CD8-positive, alpha-beta memory T cell (primary cell): ENCODE results near the gene BTBD2. TPM values are rescaled to one million over a fixed set of nuclear protein-coding genes. Genes with fewer than 3 reads are reported as not detected.
A peak's percentile ranks its signal among the peaks of the same experiment; 100 is the strongest.

Experiments
- CTCF ChIA-PET: fragments of 350-600 bp; sonication (Branson Sonifier 250); formaldehyde crosslinking; loops from one replicate; lab custom pipeline; 2021; ENCODE audit warnings: antibody characterized with exemption; lab: Charles Lee
- POLR2A ChIA-PET: fragments of 350-600 bp; sonication (Branson Sonifier 250); formaldehyde crosslinking; loops from one replicate; lab custom pipeline; 2021; ENCODE audit warnings: antibody characterized with exemption; lab: Charles Lee
- DNase-seq, 5 donors: peaks; one replicate each; pipeline versions ENCODE4 v3.0.0 to v3.0.0-alpha.2; 2020 to 2022; ENCODE audit warnings: mixed read lengths in 1 of 5
- H3K27ac ChIP-seq: one replicate; pipeline ENCODE4 v1.7.0; 2013; ENCODE audit warnings: low read depth, mild to moderate bottlenecking, low read length, moderate library complexity
- H3K27me3 ChIP-seq: 2 replicates; pipeline ENCODE4 v1.7.0; 2013; ENCODE audit warnings: low read length, mild to moderate bottlenecking; ENCODE audit not compliant: insufficient read depth, poor library complexity, severe bottlenecking
- H3K36me3 ChIP-seq: 2 replicates; pipeline ENCODE4 v1.7.0; 2013; ENCODE audit warnings: mild to moderate bottlenecking, low read length, moderate library complexity; ENCODE audit not compliant: insufficient read depth
- H3K4me1 ChIP-seq: 2 replicates; pipeline ENCODE4 v1.7.0; 2013; ENCODE audit warnings: mild to moderate bottlenecking, low read length, moderate library complexity; ENCODE audit not compliant: insufficient read depth
- H3K4me3 ChIP-seq: 2 replicates; pipeline ENCODE4 v1.7.0; 2013; ENCODE audit warnings: mild to moderate bottlenecking, low read length
- H3K9me3 ChIP-seq: 2 replicates; pipeline ENCODE4 v1.7.0; 2013; ENCODE audit warnings: mild to moderate bottlenecking, low read length
- H3K27ac Mint-ChIP-seq, 8 donors: one replicate each; pipeline ENCODE4 v1.8.0; 2020 to 2021; ENCODE audit warnings: mixed read lengths in 8 of 8, mild to moderate bottlenecking in 6 of 8, inconsistent platforms in 3 of 8, moderate library complexity in 3 of 8
- H3K27me3 Mint-ChIP-seq, 2 donors: one replicate each; pipeline ENCODE4 v1.8.0; 2020 to 2021; ENCODE audit warnings: mixed read lengths in 2 of 2, mild to moderate bottlenecking in 1 of 2, moderate library complexity in 1 of 2
- H3K36me3 Mint-ChIP-seq, 3 donors: one replicate each; pipeline ENCODE4 v1.8.0; 2020 to 2021; ENCODE audit warnings: mixed read lengths in 3 of 3, inconsistent platforms in 1 of 3, mild to moderate bottlenecking in 1 of 3
- H3K4me1 Mint-ChIP-seq, 3 donors: one replicate each; pipeline ENCODE4 v1.8.0; 2020 to 2021; ENCODE audit warnings: mixed read lengths in 3 of 3, inconsistent platforms in 1 of 3, mild to moderate bottlenecking in 1 of 3
- H3K4me3 Mint-ChIP-seq, 7 donors: one replicate each; pipeline ENCODE4 v1.8.0; 2020 to 2021; ENCODE audit warnings: mixed read lengths in 7 of 7, mild to moderate bottlenecking in 6 of 7, moderate library complexity in 4 of 7, inconsistent platforms in 2 of 7
- H3K9me3 Mint-ChIP-seq, 5 donors: one replicate each; pipeline ENCODE4 v1.8.0; 2020 to 2022; ENCODE audit warnings: mixed read lengths in 5 of 5, mild to moderate bottlenecking in 3 of 5, moderate library complexity in 2 of 5, inconsistent platforms in 1 of 5
- polyA plus RNA-seq: library from polyadenylated mRNA; unstranded; fragments of 300-500 nt; fragmentation: Illumina TruSeq; gene quantifications from one replicate; pipeline ENCODE4 v1.2.3, GENCODE V29; 2021
- total RNA-seq, 2 experiments: library from RNA; stranded (reverse); gene quantifications; one replicate each; pipeline ENCODE4 v1.2.3, GENCODE V29; 2021

BTBD2 gene
- total and polyA plus RNA-seq, 3 experiments from 2014 or later, result 5.3 to 22.5 (median 18.6) TPM

GRCh38 chr19:2040647-2041432 is 25.3 kb upstream of the BTBD2 start:
- Histone ChIP-seq H3K4me3 (peak overlapping the region; percentile 65), H3K27me3 (no peaks in the 10 kb centered on the region), H3K36me3 (peaks cover 26% of the 10 kb centered on the region), H3K9me3 (no peaks in the 10 kb centered on the region), H3K27ac (peak overlapping the region; percentile 94), H3K4me1 (peaks cover 45% of the 10 kb centered on the region)
- H3K4me3 Mint-ChIP-seq, result peak overlapping the region in 4 of 7 donors; percentile 38 to 71 (median 62)
- H3K27me3 Mint-ChIP-seq, result peaks cover 0 to 2% of the 10 kb centered on the region in 2 donors
- peak overlapping the region; percentile 75 to 96 (median 92) for H3K27ac Mint-ChIP-seq
- DNase-seq, result no peak
- H3K4me1 Mint-ChIP-seq, result peaks cover 11 to 35% (median 13%) of the 10 kb centered on the region in 3 donors
- peaks cover 0 to 2% (median 0%) of the 10 kb centered on the region in 5 donors for H3K9me3 Mint-ChIP-seq
- ChIA-PET POLR2A (interaction anchor here (1.0 to 2.4 kb wide), 3 partner anchors 9 to 20 kb away, joined by 3 to 17 read pairs (median 9); partner anchors contain the start of gene MKNK2), CTCF (interaction anchor here (1.4 to 3.7 kb wide), 3 partner anchors 11 to 26 kb away, joined by 4 to 19 read pairs (median 4); partner anchors contain the start of gene MKNK2)
- H3K36me3 Mint-ChIP-seq, result peaks cover 0 to 52% (median 0%) of the 10 kb centered on the region in 3 donors

DNA sequence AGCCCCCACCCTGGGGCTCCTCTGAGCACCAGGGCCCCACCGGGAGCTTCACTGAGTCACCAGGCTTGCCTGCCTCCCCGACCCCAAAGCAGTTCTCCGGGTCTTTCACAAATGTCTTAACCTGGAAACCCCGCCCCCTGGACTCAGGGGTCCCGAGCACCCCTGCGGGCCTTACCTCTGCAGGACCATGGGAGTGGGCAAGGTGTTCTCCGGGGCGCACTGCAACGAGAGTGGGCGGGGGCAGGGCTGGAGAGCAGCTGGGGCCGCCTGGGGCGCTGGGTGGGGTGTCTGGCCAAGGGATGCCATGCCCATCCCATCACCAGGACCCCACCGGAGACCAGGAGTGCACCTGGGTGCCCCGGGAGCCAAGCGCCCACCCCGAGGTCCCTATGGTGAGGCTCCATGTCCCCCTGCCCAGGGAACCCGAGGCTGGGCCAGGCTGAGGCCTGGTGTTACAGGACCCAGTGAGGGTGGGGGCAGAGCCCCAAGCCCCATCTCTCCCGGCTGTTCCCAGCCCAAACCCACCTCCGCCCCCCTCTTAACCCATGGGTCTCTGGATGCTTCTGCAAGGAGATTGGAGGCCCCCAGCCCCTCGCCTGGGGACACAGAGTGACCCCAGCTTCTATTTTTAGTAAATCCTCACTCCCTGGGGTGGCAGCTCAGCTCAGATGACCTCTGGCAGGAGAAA is 24.6 kb upstream of the BTBD2 start:
- DNase-seq, result no peak
- H3K27ac Mint-ChIP-seq, result peak overlapping the region in 5 of 8 donors; percentile 35 to 96 (median 75)
- peaks cover 0 to 2% of the 10 kb centered on the region in 2 donors for H3K27me3 Mint-ChIP-seq
- peaks cover 0 to 2% (median 0%) of the 10 kb centered on the region in 5 donors for H3K9me3 Mint-ChIP-seq
- Histone ChIP-seq H3K27ac (peak overlapping the region; percentile 94), H3K4me1 (peaks cover 44% of the 10 kb centered on the region), H3K27me3 (no peaks in the 10 kb centered on the region), H3K36me3 (peaks cover 24% of the 10 kb centered on the region), H3K4me3 (no peak overlapping the region), H3K9me3 (no peaks in the 10 kb centered on the region)
- H3K4me1 Mint-ChIP-seq, result peaks cover 12 to 36% (median 15%) of the 10 kb centered on the region in 3 donors
- H3K4me3 Mint-ChIP-seq, result peak overlapping the region in 1 of 7 donors; percentile 66
- H3K36me3 Mint-ChIP-seq, result peaks cover 0 to 47% (median 0%) of the 10 kb centered on the region in 3 donors
- ChIA-PET CTCF (interaction anchor here (1.4 to 3.7 kb wide), 3 partner anchors 12 to 27 kb away, joined by 4 to 19 read pairs (median 4); partner anchors contain the start of gene MKNK2), POLR2A (no interaction called here)

DNA sequence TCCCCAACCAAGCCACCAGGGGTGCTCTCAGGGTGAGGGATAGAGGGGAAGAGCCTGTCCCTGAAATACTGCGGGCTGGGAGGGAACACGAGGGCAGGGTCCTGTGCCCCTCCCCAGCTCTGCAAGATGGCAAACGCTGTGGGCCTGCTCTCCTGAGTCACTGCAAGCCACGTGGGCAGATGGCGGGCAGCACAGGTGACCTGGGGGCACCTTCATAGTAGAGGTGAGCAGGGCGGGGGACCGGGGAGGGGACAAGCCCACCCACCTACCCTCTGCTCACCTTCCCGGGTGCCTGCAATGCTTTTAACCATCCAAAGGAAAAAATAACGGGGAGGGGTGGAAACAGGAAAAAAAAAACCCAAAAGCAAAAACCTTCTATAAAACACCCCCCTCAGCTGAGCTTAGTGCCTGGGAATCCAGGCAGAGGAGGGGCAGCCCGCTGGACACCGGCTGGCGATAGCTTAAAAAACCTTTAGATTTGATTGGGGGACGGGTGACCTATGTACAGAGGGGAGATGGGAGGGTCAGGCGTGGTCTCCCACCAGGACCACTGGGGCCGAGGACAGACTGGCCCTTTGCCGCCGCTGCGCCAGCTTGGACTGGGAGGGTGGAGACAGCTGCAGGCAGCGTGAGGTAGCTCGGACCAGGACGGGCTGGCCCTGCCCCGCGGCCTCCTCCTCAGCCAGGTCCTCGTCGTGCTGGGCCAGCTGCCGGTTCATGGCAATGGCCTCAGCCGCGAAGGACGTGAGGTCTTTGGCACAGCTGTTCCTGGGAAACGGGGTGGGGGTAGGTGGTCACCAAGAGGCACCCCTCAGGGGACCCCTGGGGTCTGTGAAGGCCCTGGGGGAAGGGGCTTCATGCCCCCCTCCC is 23.8 kb upstream of the BTBD2 start:
- H3K4me3 Mint-ChIP-seq, result peak overlapping the region in 1 of 7 donors; percentile 65
- peaks cover 0 to 2% of the 10 kb centered on the region in 2 donors for H3K27me3 Mint-ChIP-seq
- H3K9me3 Mint-ChIP-seq, result peaks cover 0 to 2% (median 0%) of the 10 kb centered on the region in 5 donors
- peaks cover 0 to 42% (median 0%) of the 10 kb centered on the region in 3 donors for H3K36me3 Mint-ChIP-seq
- H3K27me3 ChIP-seq, result no peaks in the 10 kb centered on the region
- DNase-seq, result peak in 1 of 5 donors; percentile 48
- no peaks in the 10 kb centered on the region for H3K9me3 ChIP-seq
- H3K4me3 ChIP-seq, result no peak overlapping the region
- peaks cover 12 to 35% (median 12%) of the 10 kb centered on the region in 3 donors for H3K4me1 Mint-ChIP-seq
- no peak overlapping the region for H3K27ac ChIP-seq
- H3K36me3 ChIP-seq, result peaks cover 24% of the 10 kb centered on the region
- ChIA-PET CTCF (interaction anchor here (0.8 to 1.7 kb wide), 2 partner anchors 20 to 31 kb away, joined by 3 to 4 read pairs; no protein-coding TSS in a partner anchor), POLR2A (interaction anchor here (0.5 kb wide), 1 partner anchor 9 kb away, joined by 7 read pairs; no protein-coding TSS in a partner anchor)
- peaks cover 40% of the 10 kb centered on the region for H3K4me1 ChIP-seq
- peak overlapping the region; percentile 45 to 94 (median 80) for H3K27ac Mint-ChIP-seq

DNA sequence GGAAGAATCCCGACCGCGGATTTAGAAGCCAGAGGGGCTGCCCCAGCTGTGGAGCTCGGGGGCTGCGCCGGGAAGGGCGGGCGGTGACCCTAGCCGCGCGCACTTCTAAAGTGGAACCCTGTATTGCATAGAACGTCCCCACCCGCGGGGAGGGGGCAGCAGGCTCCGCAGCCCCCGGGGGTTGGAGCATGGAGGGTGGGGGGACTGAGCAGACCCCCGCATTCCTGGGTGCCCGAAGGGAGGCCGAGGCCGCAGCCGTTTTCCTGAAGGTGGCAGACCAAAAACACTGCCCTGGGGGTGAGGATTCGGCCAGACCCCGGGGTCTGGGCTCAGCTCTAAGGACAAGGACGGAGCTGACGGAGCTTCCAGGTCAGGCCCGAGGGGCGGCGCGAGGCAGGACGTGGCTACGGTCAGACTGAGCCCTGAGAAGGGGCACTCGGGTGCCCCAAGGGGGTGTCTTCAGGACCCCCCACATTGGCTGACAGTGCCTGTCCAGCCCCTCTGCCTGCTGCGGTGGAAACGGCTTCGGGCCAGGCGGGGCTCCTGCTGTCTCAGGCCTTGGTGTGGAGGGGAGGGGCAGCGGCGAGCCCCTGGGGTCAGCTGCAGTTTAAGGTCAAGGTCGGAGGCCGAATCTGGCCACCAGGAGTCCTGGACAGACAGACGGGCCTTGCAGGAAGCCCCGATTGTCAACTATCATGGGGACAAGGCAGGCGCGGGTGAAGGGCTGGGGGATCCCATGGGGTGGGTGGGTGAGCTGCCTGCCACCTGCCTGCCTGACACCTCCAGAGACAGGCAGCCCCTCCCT is 23.0 kb upstream of the BTBD2 start:
- Histone ChIP-seq H3K9me3 (no peaks in the 10 kb centered on the region), H3K36me3 (peaks cover 23% of the 10 kb centered on the region), H3K27me3 (no peaks in the 10 kb centered on the region), H3K4me1 (peaks cover 39% of the 10 kb centered on the region), H3K4me3 (no peak overlapping the region), H3K27ac (no peak overlapping the region)
- peaks cover 7 to 29% (median 10%) of the 10 kb centered on the region in 3 donors for H3K4me1 Mint-ChIP-seq
- no peak overlapping the region for H3K4me3 Mint-ChIP-seq
- peaks cover 0 to 37% (median 0%) of the 10 kb centered on the region in 3 donors for H3K36me3 Mint-ChIP-seq
- peak overlapping the region in 1 of 8 donors; percentile 79 for H3K27ac Mint-ChIP-seq
- DNase-seq, result peak in 1 of 5 donors; percentile 42
- H3K27me3 Mint-ChIP-seq, result no peaks in the 10 kb centered on the region
- peaks cover 0 to 2% (median 0%) of the 10 kb centered on the region in 5 donors for H3K9me3 Mint-ChIP-seq
- POLR2A ChIA-PET, result interaction anchor here (0.5 kb wide), 1 partner anchor 10 kb away, joined by 7 read pairs; no protein-coding TSS in a partner anchor
- CTCF ChIA-PET, result interaction anchor here (0.8 kb wide), 1 partner anchor 31 kb away, joined by 3 read pairs; no protein-coding TSS in a partner anchor

DNA sequence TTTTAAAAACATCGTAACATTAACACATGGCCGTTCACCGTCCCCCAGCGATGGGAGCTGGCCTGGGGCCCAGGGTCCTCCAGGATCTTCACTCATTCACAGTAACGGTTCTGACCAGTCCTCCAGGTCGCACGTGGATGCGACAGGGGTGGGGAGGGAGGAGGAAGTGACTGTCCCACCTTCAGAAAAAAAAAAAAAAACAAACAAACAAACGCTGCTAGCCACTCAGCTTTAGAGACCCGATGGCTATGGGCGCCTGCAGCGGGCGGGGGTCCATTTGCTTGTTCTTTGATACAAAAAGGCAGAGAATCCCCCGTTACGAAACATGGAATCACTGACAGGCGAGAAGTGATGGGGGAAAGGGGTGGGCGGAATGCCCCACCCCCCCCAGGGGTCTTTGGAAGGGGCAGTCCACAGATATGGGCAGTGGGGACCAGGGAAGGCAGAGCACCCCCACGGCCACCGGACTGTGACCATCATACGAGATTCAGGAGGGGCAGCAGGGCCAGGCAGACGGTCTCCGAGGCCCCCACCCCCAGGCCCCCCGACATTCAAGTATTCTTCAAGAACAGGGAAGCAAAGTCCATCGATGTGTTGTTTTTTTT is 22.2 kb upstream of the BTBD2 start:
- Mint-ChIP-seq H3K27ac (peak overlapping the region in 4 of 8 donors; percentile 37 to 75 (median 53)), H3K9me3 (peaks cover 0 to 2% (median 0%) of the 10 kb centered on the region in 5 donors), H3K4me3 (no peak overlapping the region), H3K4me1 (peaks cover 10 to 28% (median 12%) of the 10 kb centered on the region in 3 donors), H3K36me3 (peaks cover 0 to 35% (median 0%) of the 10 kb centered on the region in 3 donors), H3K27me3 (no peaks in the 10 kb centered on the region)
- CTCF ChIA-PET, result no interaction called here
- DNase-seq, result no peak
- POLR2A ChIA-PET, result interaction anchor here (0.7 to 1.1 kb wide), 2 partner anchors 11 to 18 kb away, joined by 5 to 6 read pairs; no protein-coding TSS in a partner anchor
- H3K36me3 ChIP-seq, result peaks cover 19% of the 10 kb centered on the region
- no peak overlapping the region for H3K4me3 ChIP-seq
- no peaks in the 10 kb centered on the region for H3K9me3 ChIP-seq
- peaks cover 39% of the 10 kb centered on the region for H3K4me1 ChIP-seq
- H3K27me3 ChIP-seq, result no peaks in the 10 kb centered on the region
- H3K27ac ChIP-seq, result no peak overlapping the region

- POLR2A ChIA-PET, result interaction anchor here (0.5 to 1.1 kb wide), 2 partner anchors 12 to 107 kb away, joined by 3 to 5 read pairs; no protein-coding TSS in a partner anchor
- H3K27ac Mint-ChIP-seq, result peak overlapping the region in 2 of 8 donors; percentile 30 to 43
These were observed 20.9 kb upstream of the BTBD2 start for GRCh38 chr19:2036424-2036823.

More at GRCh38 chr19:2036424-2036823, 20.9 kb upstream of the BTBD2 start:
- H3K9me3 Mint-ChIP-seq, result peaks cover 0 to 2% (median 0%) of the 10 kb centered on the region in 5 donors
- H3K4me1 Mint-ChIP-seq, result peaks cover 18 to 31% (median 22%) of the 10 kb centered on the region in 3 donors
- peaks cover 0 to 29% (median 0%) of the 10 kb centered on the region in 3 donors for H3K36me3 Mint-ChIP-seq
- no peaks in the 10 kb centered on the region for H3K27me3 Mint-ChIP-seq
- H3K4me3 Mint-ChIP-seq, result no peak overlapping the region
- Histone ChIP-seq H3K4me1 (peaks cover 41% of the 10 kb centered on the region), H3K9me3 (no peaks in the 10 kb centered on the region), H3K27me3 (no peaks in the 10 kb centered on the region), H3K4me3 (no peak overlapping the region), H3K36me3 (peaks cover 19% of the 10 kb centered on the region), H3K27ac (no peak overlapping the region)
- no peak for DNase-seq
- CTCF ChIA-PET, result no interaction called here
